Raji (cell line): Measurements from ENCODE around the gene ARHGEF16.

Experiments used
- POLR2A ChIP-seq: IDR thresholded peaks from 2 replicates; pipeline ENCODE4 v1.6.1; 2011; ENCODE audit warnings: low read depth, low read length, control low read depth; ENCODE audit not compliant: insufficient read depth

Gene ARHGEF16

DNA sequence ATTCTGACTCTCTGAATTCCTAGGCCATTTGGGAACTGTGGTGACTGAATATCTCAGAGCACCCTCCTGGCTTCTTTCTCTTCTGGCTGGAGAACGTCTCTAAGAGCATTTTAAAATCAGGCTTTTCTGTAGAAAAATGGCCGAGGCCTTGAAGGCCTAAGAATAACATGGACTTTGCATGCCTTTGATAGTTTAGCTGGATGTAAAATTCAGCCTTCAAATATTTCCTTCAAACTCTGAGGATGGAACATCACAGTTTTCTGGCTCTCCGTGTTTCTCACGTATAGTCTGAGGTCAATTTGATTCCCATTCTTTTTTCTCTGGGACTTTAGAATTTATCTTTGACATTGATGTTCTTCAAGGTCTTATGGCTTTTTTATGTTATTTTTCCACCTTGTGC lies 34.0 kb downstream of the ARHGEF16 start:
- no peak for TF ChIP-seq POLR2A

GRCh38 chr1:3490046-3490745 lies 35.7 kb downstream of the ARHGEF16 start:
- no peak for TF ChIP-seq POLR2A

DNA sequence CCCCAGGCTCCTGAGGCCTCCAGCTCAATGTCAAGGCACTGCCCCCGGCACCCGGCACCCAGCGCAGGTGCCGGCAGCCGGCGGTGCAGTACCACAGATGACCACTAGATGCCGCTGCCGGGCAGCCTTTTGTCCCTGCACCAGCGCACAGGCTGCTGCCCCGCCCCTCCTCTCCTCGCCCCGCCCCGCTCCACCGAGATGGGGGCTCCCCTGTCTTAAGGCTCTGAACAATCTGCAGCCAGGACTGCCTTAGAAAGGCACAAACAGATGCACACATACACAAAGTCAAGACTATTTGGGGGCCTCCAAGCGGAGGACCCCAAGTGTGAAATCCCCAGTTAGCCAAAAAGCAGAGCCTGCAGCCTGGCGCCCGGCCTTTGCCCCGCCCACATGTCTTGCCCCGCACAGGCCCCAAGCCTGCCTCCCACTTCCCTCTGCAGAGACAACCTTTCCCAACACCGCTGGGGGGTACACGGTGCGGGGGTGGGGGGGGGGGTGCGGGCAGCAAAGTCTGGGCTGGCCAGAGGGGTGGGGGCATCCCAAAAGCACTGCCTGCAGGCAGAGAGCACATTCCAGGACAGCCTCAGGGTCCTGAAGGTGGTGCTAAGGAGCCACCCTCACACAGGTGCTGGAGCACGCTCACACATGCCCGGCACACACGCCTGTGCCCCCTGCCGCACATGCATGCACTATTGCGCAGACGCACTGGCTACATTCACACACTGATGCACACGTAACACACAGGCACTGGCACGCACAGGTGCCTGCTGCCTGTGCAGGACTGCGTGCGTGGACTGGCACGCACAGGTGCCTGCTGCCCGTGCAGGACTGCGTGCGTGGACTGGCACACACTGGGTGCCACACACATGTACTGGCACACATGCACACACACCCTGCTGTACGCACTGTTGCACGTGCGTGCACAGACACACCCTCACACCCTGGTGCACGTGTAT lies 37.1 kb downstream of the ARHGEF16 start:
- no peak for TF ChIP-seq POLR2A

GRCh38 chr1:3492545-3493246 lies 38.2 kb downstream of the ARHGEF16 start:
- TF ChIP-seq POLR2A = no peak

DNA sequence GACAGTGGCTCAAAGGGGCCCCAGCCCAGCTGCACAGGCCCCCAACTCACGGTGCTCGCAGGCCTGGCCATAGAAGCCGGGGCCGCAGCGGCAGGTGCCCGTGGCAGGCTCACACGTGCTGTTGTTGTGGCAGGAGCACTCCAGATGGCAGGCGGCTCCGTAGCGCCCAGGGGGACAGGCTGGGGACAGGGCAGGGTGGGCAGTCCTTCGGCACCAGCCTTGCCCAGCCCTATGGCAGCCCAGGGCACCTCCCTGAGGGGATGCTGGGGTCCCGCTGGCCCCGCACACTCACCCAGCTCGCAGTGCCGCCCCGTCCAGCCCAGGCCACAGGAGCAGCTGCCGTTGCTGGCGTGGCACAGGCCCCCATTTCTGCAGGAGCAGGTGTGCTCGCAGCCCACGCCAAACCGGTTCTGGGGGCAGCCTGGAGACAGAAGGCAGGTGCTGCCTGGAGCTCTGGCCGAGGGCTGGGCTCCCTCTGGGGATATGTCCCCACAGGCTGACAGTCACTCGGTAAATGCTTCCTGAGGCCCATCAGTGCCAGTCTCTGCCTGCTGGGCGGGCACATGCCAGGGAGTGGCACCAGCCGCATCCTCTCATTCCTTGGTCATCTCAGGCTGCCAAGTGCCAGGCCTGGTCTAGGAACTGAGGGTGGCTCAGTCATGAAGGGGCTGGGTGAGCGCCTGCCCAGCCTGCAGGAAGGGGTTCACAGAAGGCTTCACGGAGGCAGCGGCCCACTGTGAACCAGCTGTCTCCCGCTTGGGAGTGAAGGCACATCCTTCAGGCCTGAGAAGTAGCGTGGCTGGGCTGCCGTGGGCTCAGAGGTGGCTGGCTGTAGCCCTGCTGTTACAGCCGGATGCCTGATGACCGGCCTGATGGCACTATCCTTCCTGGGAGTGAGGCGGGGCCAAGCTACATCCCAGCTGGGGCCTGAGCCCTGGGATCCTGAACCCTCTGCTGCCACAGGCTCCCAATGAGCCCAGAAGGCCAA lies 40.1 kb downstream of the ARHGEF16 start:
- TF ChIP-seq POLR2A = no peak

DNA sequence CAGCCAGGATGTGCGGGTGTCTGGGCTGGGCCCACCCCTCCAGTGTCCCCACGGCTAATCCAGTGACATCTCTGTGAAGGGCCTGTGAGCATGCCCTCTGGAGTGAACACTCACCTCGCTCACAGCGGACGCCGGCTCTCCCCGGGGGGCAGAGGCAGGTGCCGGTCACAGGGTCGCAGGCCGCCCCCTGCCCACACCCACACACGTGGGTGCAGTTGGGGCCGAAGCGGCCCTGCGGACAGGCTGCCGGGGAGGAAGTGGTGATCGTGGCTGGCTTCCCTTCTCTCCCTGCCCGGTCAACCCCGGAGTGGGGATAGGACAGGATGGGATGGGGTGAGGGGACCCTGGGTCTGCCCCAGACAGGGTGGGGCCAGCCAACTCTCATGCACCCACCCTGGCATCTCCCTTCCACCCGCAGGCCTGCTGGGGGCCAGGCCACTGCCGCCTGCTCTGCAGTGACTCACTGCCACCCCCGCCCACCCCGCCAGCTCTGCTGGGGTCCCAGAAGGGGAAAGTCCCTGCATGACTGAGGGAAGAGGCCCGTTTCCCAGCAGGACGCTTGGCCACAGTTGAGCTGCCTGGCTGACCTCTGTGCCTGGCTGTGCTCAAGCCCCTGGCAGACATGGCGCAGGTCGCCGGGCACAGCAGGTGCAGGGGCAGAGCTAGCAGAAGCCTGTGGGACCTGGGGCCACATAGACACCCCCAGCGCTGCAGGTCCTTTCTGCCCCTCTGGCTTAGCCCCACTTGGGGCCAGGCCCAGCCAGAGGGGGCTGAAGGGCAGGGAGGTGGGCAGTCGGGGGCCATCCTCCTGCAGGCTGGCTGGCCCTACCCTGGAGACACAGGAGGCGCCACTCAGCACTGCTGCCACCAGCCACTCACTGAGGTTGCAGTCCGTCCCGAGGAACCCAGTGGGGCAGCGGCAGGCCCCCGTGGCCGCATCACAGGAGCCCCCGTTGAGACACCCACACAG lies 41.6 kb downstream of the ARHGEF16 start:
- TF ChIP-seq POLR2A = no peak

DNA sequence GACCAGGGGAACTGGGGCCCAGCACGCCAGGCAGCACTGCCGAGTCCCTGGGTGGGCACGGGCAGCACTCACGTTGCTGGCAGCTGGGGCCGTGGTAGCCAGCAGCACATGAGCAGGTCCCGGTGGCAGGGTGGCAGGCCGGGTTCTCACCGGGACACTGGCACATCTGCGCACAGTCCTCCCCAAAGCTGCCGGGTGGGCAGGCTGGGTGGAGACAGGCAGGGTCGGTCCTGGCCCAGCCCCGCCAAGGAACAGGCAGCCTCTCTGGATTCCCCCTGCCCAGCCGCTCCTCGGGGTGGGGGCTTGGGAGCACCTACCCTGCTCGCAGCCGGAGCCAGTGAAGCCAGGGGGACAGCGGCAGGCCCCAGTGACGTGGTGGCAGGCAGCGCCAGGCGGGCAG lies 42.5 kb downstream of the ARHGEF16 start:
- no peak for TF ChIP-seq POLR2A

- no peak for TF ChIP-seq POLR2A
These were observed 43.1 kb downstream of the ARHGEF16 start for GRCh38 chr1:3497521-3497920.

DNA sequence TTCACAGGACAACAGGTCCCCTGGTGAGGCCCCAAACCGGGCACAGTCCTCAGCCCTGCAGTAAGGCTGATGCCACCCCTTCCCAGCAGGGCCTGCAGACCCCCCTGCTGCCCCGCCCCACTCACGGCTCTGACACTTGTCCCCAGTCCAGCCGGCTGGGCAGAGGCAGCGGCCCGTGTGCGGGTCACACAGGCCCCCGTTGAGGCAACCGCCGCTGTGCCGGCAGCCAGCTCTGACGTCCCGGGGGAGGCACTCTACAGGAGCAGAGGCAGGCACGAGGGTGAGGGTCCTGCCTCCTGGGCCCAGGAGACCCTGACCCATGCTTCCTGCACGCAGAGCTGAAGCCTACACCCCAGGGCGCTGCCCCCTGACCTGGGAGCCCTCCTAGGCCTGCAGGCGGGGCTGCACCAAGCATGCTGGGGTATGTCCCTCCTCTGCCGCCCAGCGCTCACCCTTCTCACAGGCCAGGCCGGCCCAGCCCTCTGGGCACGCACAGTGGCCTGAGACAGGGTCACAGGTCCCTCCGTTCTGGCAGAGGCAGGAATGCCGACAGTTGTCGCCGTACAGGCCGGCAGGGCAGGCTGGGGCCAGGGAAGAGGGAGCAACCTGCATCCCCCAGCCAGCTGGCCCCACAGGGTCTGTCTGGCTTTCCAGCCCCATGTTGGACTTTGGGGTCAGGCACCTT lies 43.9 kb downstream of the ARHGEF16 start:
- TF ChIP-seq POLR2A = no peak

DNA sequence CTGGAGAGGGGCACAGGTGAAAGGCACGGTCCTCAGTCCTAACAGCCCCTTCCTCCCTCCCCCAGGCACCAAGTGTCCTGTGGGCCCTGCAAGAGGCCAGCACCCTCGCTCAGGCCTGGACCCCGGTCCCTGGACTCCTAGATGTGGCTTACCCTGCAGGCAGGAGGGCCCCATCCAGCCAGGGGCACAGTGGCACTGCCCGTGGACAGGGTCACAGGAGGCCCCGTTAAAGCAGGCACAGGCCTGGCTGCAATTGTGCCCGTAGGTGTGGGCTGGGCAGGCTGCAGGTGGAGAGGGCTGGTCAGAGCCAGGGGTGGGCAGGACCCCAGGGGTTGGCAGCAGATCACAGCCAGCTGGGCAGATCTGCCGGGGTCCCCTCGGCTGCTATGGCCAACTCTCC lies 44.5 kb downstream of the ARHGEF16 start:
- no peak for TF ChIP-seq POLR2A

DNA sequence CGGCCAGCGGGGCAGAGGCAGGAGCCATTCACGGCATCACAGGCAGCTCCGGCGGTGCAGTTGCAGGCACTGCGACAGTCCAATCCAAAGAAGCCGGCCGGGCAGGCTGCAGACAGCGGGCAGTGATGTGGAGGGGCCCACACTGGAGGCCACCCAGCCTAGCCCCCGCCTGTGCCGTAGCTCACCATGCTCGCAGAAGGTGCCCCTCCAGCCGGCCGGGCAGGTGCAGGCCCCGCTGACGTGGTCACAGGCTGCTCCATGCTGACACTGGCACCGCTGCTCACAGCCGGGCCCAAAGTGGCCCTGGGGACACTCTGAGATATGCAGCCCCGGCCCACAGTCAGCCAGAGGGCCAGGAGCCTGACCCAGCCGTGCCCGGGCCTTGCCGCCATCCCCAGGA lies 45.1 kb downstream of the ARHGEF16 start:
- TF ChIP-seq POLR2A = no peak

GRCh38 chr1:3500265-3500835 lies 45.9 kb downstream of the ARHGEF16 start:
- TF ChIP-seq POLR2A = no peak

DNA sequence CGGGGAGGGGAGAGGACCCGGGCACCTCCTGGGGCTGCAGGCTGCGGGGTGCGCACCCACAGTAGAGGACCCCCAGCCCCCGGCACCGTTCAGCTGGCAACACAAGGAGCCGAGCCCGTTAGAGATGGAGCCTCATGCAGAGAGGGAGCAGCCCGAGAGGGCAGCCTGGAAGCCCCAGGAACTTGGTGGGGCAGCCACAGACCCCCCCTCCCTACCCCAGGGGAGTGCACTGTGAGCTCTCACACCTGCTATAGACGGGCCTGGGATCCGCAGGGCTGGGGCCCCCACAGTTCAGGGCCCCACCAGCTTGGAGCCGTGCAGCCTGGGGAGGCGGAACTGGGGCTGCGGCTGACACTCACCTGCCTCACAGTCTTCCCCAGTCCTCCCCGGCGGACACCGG lies 47.0 kb downstream of the ARHGEF16 start:
- TF ChIP-seq POLR2A = no peak
